ENCODE measurements around the gene KHDC3L. TPM values are rescaled to one million over a fixed set of nuclear protein-coding genes. Genes with fewer than 3 reads are reported as not detected.

Gene KHDC3L
- total and polyA plus RNA-seq, 2 of the 8 experiments (the other 6 are each of a cell fraction or from before 2014, with no cell fraction given): 0.11 TPM; not detected in 1

GRCh38 chr6:73413102-73413501 lies 50.6 kb downstream of the KHDC3L start:
- H2BK20ac ChIP-seq (ENCODE audit: low read length): no peak overlapping the region
- CTCF ChIA-PET (ENCODE audit: partially characterized antibody): no interaction called here
- H2BK15ac ChIP-seq (ENCODE audit: low read length): no peak overlapping the region
- H3K4me3 ChIP-seq (ENCODE audit: extremely low read depth in 1 of 4, insufficient read depth in 2 of 4, low read depth in 3 of 4, low read length in 4 of 4): no peak overlapping the region
- H2BK120ac ChIP-seq (replicated peaks; ENCODE audit: low read depth, low read length): no peak overlapping the region
- no peak overlapping the region for H3K9ac ChIP-seq (replicated peaks in 1 of 4; ENCODE audit: extremely low read depth in 1 of 4, low read depth in 3 of 4, low read length in 3 of 4)
- H2BK12ac ChIP-seq (ENCODE audit: low read depth, low read length): no peak overlapping the region
- H3K4me1 ChIP-seq (replicated peaks in 1 of 4; ENCODE audit: control insufficient read depth in 3 of 4, insufficient read depth in 4 of 4, low read length in 3 of 4): no peaks in the 10 kb centered on the region
- H3K23me2 ChIP-seq (ENCODE audit: low read depth, low read length): no peaks in the 10 kb centered on the region
- H3K27ac ChIP-seq (ENCODE audit: low read depth, low read length): no peak overlapping the region
- POLR2A ChIA-PET (ENCODE audit: partially characterized antibody): no interaction called here
- H3K4ac ChIP-seq (replicated peaks; ENCODE audit: insufficient read length, low read depth, low read length): no peak overlapping the region
- H4K8ac ChIP-seq (ENCODE audit: extremely low read depth, insufficient read depth, low read length): no peak overlapping the region
- H3K14ac ChIP-seq (ENCODE audit: insufficient read length): no peak overlapping the region
- no peak overlapping the region for H4K91ac ChIP-seq (replicated peaks; ENCODE audit: insufficient read length, low read length)
- no peak overlapping the region for H3K4me2 ChIP-seq (ENCODE audit: insufficient read depth in 1 of 2, low read depth in 2 of 2, low read length in 2 of 2)
- 96% methylated on average over 3 of the region's 3 CpGs; no CpG with 5 or more reads in 1 of the 2 experiments for WGBS, 2 experiments (ENCODE audit: extremely low coverage in 1 of 2, insufficient coverage in 1 of 2, insufficient read length in 1 of 2, insufficient replicate concordance in 2 of 2, low coverage in 1 of 2, low lambda C conversion rate in 2 of 2, missing lambda C conversion rate in 1 of 2)
- H3K56ac ChIP-seq (replicated peaks; ENCODE audit: insufficient read length, low read depth, low read length): no peak overlapping the region
- H3K79me2 ChIP-seq (ENCODE audit: control insufficient read depth in 1 of 2, insufficient read depth in 2 of 2, low read length in 2 of 2): no peaks in the 10 kb centered on the region
- H3K79me1 ChIP-seq (ENCODE audit: low read depth, low read length): no peaks in the 10 kb centered on the region
- no peak overlapping the region for H2AFZ ChIP-seq (ENCODE audit: low read length)
- H3K9me3 ChIP-seq (ENCODE audit: insufficient read depth in 2 of 2, low read depth in 1 of 2, low read length in 1 of 2): no peaks in the 10 kb centered on the region
- DNase-seq (ENCODE audit: low read depth in 1 of 2, low spot score in 2 of 2) (no peak), FAIRE-seq (no peak)
- peaks cover 0 to 1% (median 0%) of the 10 kb centered on the region in 4 experiments; a peak in 1 of 7 replicates for H3K27me3 ChIP-seq (replicated peaks in 1 of 4; ENCODE audit: control insufficient read depth in 3 of 4, extremely low read depth in 1 of 4, insufficient read depth in 3 of 4, low read length in 3 of 4)
- no peak overlapping the region for H2AK5ac ChIP-seq (ENCODE audit: low read depth, low read length)
- no peaks in the 10 kb centered on the region for H3K36me3 ChIP-seq (ENCODE audit: control insufficient read depth in 2 of 4, insufficient read depth in 4 of 4, low read length in 3 of 4)
- H2BK5ac ChIP-seq (ENCODE audit: low read depth, low read length): no peak overlapping the region
- no peaks in the 10 kb centered on the region for H4K20me1 ChIP-seq (replicated peaks in 1 of 2; ENCODE audit: control insufficient read depth in 1 of 2, insufficient read depth in 2 of 2, low read length in 2 of 2)
- no peak overlapping the region for H3K18ac ChIP-seq (ENCODE audit: extremely low read depth, low read length)
- no peak overlapping the region for H3K23ac ChIP-seq (ENCODE audit: insufficient read length)
- no peak overlapping the region for H4K5ac ChIP-seq (ENCODE audit: insufficient read length, low read depth, low read length)
- TF ChIP-seq EGR1 (IDR thresholded peaks at IDR 0.05; ENCODE audit: borderline replicate concordance, low read depth, low read length): no peak
- no peak for TF ChIP-seq KDM4A (IDR thresholded peaks at IDR 0.05; ENCODE audit: low read depth, low read length, severe bottlenecking)
- TF ChIP-seq BACH1 (IDR thresholded peaks at IDR 0.05; ENCODE audit: low read length): no peak

Measured in H1 (cell line).